ENCODE results near the gene C4B. TPM values are rescaled to one million over a fixed set of nuclear protein-coding genes. Genes with fewer than 3 reads are reported as not detected.

Gene C4B
- total and polyA plus RNA-seq, 2 donors (not counting 3 experiments of a cell fraction or from before 2014, with no cell fraction given) = 4.4 to 6.3 TPM

DNA sequence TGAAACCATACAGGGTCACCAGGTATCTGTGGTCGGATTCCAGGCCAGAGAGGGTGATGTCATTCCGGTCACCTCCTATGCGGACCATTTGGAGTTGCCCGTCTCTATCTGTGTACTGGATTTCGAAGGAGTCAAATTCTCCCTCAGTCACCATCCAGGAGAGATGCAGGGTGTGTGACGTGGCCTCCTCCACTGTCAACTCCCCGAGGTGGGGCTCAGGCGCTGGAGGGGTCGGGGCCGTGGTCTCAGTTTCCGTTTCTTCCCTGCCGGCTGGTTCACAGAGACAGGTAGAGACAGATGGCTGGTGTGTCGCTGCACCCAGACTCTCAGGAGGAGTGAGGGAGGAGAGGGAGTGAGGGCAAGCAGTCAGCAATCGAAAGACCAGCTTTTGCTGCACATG, 54.3 kb downstream of the C4B start:
- no peak overlapping the region for H2AFZ ChIP-seq (ENCODE audit: low read depth, low read length)
- H3K4me2 ChIP-seq (ENCODE audit: insufficient read depth, low read length) = no peak overlapping the region
- H3K27ac ChIP-seq (ENCODE audit: insufficient read depth, low read depth, low read length) = no peak overlapping the region
- H4K20me1 ChIP-seq (replicated peaks; ENCODE audit: control insufficient read depth, extremely low read depth, insufficient read depth, low read length) = no peaks in the 10 kb centered on the region
- no peaks in the 10 kb centered on the region for H3K79me2 ChIP-seq (ENCODE audit: control insufficient read depth, insufficient read depth, low read length)
- TF ChIP-seq, protein P1, sequence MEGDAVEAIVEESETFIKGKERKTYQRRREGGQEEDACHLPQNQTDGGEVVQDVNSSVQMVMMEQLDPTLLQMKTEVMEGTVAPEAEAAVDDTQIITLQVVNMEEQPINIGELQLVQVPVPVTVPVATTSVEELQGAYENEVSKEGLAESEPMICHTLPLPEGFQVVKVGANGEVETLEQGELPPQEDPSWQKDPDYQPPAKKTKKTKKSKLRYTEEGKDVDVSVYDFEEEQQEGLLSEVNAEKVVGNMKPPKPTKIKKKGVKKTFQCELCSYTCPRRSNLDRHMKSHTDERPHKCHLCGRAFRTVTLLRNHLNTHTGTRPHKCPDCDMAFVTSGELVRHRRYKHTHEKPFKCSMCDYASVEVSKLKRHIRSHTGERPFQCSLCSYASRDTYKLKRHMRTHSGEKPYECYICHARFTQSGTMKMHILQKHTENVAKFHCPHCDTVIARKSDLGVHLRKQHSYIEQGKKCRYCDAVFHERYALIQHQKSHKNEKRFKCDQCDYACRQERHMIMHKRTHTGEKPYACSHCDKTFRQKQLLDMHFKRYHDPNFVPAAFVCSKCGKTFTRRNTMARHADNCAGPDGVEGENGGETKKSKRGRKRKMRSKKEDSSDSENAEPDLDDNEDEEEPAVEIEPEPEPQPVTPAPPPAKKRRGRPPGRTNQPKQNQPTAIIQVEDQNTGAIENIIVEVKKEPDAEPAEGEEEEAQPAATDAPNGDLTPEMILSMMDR (IDR thresholded peaks at IDR 0.05; ENCODE audit: extremely low read depth in 1 of 2, insufficient read depth in 1 of 2, low read depth in 1 of 2, low read length in 2 of 2) = no peak
- TF ChIP-seq MYC (IDR thresholded peaks at IDR 0.05; ENCODE audit: low read depth, low read length) = no peak
- TF ChIP-seq JUN (IDR thresholded peaks at IDR 0.05; ENCODE audit: borderline replicate concordance, insufficient read depth, insufficient read length, low read depth) = no peak
- TF ChIP-seq POLR2A (IDR thresholded peaks at IDR 0.05; ENCODE audit: low read depth, low read length) = no peak
- H3K4me1 ChIP-seq (ENCODE audit: control insufficient read depth, extremely low read depth, insufficient read depth, low read length) = no peaks in the 10 kb centered on the region
- no peaks in the 10 kb centered on the region for H3K9me3 ChIP-seq (replicated peaks; ENCODE audit: control insufficient read depth, insufficient read depth, low read length)
- no peaks in the 10 kb centered on the region for H3K9me1 ChIP-seq (replicated peaks; ENCODE audit: control insufficient read depth, extremely low read depth, insufficient read depth, low read length)
- intact Hi-C loops (cut with micrococcal nuclease) = no loop called here
- no peaks in the 10 kb centered on the region for H3K36me3 ChIP-seq (ENCODE audit: control insufficient read depth in 2 of 2, extremely low read depth in 1 of 2, insufficient read depth in 2 of 2, low read length in 2 of 2)
- BruUV-seq (replicated peaks) = no TSS peak
- H3K4me3 ChIP-seq (replicated peaks in 1 of 3; ENCODE audit: insufficient read depth in 1 of 3, low read depth in 1 of 3, low read length in 3 of 3) = no peak overlapping the region
- DNase-seq (ENCODE audit: low read depth, low spot score) (no peak), FAIRE-seq (no peak)
- no peak overlapping the region for H3K9ac ChIP-seq (replicated peaks; ENCODE audit: extremely low read depth, insufficient read depth, low read length)
- H3K27me3 ChIP-seq (ENCODE audit: control insufficient read depth in 2 of 2, insufficient read depth in 2 of 2, low read length in 2 of 2) = peaks cover 0 to 2% of the 10 kb centered on the region in 2 experiments
- CTCF ChIA-PET = no interaction called here
- POLR2A ChIA-PET = no interaction called here
- dilution Hi-C loops (cut with MboI; ENCODE audit: extremely low pct_ligation_motif_present, low sequenced_read_pairs) = no loop called here

DNA sequence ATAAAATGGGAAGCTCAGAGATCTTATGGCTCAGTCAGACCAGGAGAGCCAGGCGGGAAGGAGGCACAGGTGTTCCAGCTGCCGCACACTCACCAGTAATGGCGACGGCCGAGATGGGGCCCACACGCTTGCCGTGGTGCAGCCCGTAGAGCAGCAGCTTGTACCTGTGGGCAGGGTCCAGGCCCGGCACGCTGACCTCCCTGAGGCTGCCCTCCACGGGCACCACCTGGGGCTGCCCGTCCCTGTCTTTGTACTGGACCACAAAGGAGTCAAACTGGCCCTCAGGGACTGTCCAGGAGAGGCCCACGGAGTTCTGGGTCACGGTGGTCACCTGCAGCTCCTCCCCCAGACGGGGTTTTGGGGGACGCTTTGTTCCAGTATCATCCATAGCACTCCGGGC, 54.9 kb downstream of the C4B start:
- H3K79me2 ChIP-seq (ENCODE audit: control insufficient read depth, insufficient read depth, low read length) = no peaks in the 10 kb centered on the region
- no peak overlapping the region for H3K4me3 ChIP-seq (replicated peaks in 1 of 3; ENCODE audit: insufficient read depth in 1 of 3, low read depth in 1 of 3, low read length in 3 of 3)
- TF ChIP-seq EZH2 (IDR thresholded peaks at IDR 0.05; ENCODE audit: borderline replicate concordance, low read depth, low read length, severe bottlenecking) (no peak), POLR2A (IDR thresholded peaks at IDR 0.05; ENCODE audit: low read depth, low read length) (no peak), GATA2 (IDR thresholded peaks at IDR 0.05; ENCODE audit: insufficient read depth, insufficient read length, low read depth, low read length) (no peak), JUN (IDR thresholded peaks at IDR 0.05; ENCODE audit: borderline replicate concordance, insufficient read depth, insufficient read length, low read depth) (no peak), MYC (IDR thresholded peaks at IDR 0.05; ENCODE audit: low read depth, low read length) (no peak), FOS (IDR thresholded peaks at IDR 0.05; ENCODE audit: borderline replicate concordance, insufficient read depth, low read length) (no peak), POLR2AphosphoS5 (IDR thresholded peaks at IDR 0.05; ENCODE audit: insufficient read depth, low read depth, low read length) (no peak)
- TF ChIP-seq, protein P1 (IDR thresholded peaks at IDR 0.05; ENCODE audit: extremely low read depth in 1 of 2, insufficient read depth in 1 of 2, low read depth in 1 of 2, low read length in 2 of 2) = no peak
- TF ChIP-seq, protein P2, sequence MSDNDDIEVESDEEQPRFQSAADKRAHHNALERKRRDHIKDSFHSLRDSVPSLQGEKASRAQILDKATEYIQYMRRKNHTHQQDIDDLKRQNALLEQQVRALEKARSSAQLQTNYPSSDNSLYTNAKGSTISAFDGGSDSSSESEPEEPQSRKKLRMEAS (IDR thresholded peaks at IDR 0.05; ENCODE audit: insufficient read depth, insufficient read length) = no peak
- no peaks in the 10 kb centered on the region for H3K9me3 ChIP-seq (replicated peaks; ENCODE audit: control insufficient read depth, insufficient read depth, low read length)
- ChIA-PET CTCF (no interaction called here), POLR2A (no interaction called here)
- no peak for DNase-seq (ENCODE audit: low read depth, low spot score)
- H3K27me3 ChIP-seq (ENCODE audit: control insufficient read depth in 2 of 2, insufficient read depth in 2 of 2, low read length in 2 of 2) = peaks cover 0 to 2% of the 10 kb centered on the region in 2 experiments
- H3K9ac ChIP-seq (replicated peaks; ENCODE audit: extremely low read depth, insufficient read depth, low read length) = no peak overlapping the region
- no peaks in the 10 kb centered on the region for H3K4me1 ChIP-seq (ENCODE audit: control insufficient read depth, extremely low read depth, insufficient read depth, low read length)
- intact Hi-C loops (cut with micrococcal nuclease) (no loop called here), dilution Hi-C loops (cut with MboI; ENCODE audit: extremely low pct_ligation_motif_present, low sequenced_read_pairs) (no loop called here)
- no peaks in the 10 kb centered on the region for H3K9me1 ChIP-seq (replicated peaks; ENCODE audit: control insufficient read depth, extremely low read depth, insufficient read depth, low read length)
- H2AFZ ChIP-seq (ENCODE audit: low read depth, low read length) = no peak overlapping the region
- no peak overlapping the region for H3K27ac ChIP-seq (ENCODE audit: insufficient read depth, low read depth, low read length)
- H3K36me3 ChIP-seq (ENCODE audit: control insufficient read depth in 2 of 2, extremely low read depth in 1 of 2, insufficient read depth in 2 of 2, low read length in 2 of 2) = no peaks in the 10 kb centered on the region
- no peak for FAIRE-seq
- no peak overlapping the region for H3K4me2 ChIP-seq (ENCODE audit: insufficient read depth, low read length)
- H4K20me1 ChIP-seq (replicated peaks; ENCODE audit: control insufficient read depth, extremely low read depth, insufficient read depth, low read length) = no peaks in the 10 kb centered on the region
- no TSS peak for BruUV-seq (replicated peaks)
